OCI-M1 (cell line): Measurements from ENCODE around the gene DNAJA1.
"Not testable (repeated sequence)": the region's sequence is repeated elsewhere in the genome, so short reads cannot be mapped to it uniquely, and the experiment has no call there.

ENCODE experiments used
- DNase-seq: peaks from one replicate; lab custom pipeline; 2025; lab: John Stamatoyannopoulos, UW

The DNAJA1 gene

DNA sequence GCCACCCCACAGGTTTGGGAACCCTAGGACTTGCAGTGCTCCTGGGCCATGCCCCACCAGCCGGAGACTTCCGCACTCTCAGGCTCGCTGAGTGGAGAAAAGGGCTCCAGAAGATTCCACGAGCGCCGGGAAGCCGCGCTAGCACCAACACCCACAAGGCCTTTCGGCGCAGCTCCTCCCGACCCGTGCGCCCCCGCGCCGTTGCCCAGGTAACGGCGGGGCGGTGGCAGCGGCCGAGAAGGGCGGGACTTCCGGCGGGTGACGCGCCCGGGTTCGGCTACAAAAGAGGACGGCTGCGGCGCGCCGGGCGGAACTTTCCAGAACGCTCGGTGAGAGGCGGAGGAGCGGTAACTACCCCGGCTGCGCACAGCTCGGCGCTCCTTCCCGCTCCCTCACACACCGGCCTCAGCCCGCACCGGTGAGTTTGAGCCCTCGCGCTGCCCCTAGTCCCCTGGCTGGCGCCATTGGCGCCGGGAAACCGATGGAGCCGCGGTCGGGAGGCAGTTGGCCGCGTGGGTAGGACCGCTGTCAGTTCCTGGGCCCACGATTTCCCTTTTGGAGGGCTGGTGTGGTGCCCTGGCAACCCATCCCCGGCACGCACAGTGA is at the start of gene DNAJA1:
DNAJA1 (plus strand) TSS at position 308 of the 606 bp plus-strand sequence. CDS start 1,212 bp downstream, outside the sequence.
- DNase-seq: peak; percentile 96

DNA sequence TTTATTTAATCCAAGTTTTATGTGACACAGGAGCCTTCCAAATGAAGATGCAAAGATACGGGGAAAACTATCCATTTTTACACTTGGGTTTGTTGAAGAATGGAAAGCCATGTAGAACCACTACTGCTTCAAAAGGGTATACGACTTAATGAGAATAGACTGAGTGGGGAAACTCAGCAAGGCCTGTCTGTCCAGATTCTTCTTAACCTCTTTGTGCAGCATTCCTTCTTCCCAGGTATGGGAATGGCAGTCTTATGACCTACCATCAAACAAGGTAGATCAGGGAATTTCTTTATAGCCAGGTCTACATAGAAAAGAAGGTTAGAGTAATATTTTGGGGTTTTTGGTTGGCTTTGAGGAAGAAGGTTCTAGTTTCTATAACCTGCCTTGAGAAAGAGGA is 47.0 kb upstream of the DNAJA1 start:
- no peak for DNase-seq

DNA sequence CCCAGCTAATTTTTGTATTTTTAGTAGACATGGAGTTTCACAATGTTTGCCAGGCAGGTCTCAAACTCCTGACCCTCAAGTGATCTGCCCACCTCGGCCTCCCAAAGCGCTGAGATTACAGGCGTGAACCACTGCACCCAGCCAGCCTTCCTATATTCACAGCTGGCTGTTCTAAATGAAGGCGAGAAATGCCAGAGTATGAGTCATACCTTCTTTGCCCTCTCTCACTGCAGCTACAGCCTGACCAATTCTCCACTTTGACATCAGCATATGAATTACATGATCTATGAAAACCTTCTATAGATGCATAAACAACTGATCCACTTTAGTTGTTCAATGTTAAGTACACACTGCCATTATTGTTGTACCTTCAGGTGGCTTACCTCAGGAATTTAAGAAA is 38.1 kb upstream of the DNAJA1 start:
- DNase-seq: no peak

DNA sequence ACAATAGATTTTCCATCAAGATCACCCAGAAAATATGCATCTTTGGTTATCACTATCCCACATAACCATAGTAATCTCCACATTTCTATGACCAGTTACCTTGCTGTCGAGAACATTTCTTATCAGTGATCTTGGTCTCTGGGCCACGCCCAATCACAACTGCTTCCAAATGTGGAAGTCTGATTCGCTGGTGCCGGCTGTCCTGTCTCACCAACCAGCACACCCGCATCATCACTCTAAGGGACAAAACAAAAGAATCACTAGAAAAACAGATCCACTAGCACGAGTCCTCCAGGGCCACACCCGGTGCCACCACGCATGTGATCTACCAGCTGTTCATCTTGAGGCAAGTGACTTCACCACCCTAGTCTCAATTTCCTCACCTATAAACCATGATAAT is 35.4 kb upstream of the DNAJA1 start:
- peak; percentile 12 for DNase-seq

DNA sequence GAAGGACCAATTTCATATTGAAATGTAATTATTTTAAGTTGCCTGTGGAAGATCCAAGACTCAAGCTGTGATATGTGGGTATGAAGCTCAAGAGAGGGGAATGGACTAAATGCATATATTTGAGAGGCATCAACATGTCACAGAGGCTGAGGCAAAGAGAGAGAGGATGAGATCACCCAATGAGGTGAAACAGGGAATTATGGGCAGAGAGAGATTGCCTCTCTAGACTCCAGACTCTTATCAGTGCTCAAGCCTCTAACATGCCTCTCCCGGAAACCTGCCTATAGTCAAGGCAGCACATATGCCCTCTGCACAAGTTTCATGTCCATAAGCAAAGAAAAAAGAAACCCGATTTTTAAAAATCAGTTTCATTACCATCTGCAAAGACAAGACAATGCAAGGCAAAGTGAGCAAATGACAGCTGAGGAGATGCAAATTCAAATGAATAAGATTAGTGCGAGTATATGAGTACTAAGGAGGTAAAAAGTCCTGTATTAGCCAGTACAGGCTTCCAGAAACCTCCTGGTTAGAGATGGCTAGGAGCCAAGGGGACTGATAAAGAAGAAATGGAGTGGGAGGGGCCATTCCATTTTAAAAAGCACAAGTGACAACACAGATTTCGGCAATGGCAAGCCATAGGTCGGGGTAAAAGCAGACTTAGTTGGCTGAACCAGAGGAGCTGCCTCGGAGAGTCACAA is 33.0 kb upstream of the DNAJA1 start:
- peak; percentile 78 for DNase-seq

DNA sequence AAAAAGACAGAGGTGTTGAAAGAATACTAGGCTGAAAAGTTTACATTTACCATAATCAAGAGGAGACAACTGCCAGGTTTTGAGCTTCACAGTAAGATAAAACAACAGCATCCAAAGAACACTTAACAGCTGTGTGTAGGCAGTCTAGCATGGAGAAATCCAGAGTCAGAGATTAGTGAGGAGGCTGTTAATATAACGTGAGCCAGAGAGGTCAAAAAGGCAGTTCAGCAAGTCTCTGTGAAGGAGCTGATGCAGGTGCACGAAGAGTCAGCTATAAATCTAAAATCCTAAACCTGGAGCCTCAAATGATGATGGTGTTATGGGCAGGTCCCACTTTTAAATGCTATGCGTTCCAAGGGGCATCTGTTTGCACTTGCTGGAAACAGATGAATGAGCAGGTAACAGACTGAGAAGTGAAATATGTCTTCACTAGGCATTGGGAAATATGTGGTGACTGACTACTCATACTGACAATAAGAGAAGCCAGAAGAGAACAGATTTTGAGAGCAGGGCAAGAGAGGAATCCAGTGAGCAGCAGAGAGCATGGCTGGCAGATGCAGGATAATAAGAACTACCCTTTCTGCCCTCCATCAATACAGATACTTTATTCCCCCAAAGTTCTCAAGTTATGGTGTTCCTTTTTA is 32.4 kb upstream of the DNAJA1 start:
- no peak for DNase-seq

DNA sequence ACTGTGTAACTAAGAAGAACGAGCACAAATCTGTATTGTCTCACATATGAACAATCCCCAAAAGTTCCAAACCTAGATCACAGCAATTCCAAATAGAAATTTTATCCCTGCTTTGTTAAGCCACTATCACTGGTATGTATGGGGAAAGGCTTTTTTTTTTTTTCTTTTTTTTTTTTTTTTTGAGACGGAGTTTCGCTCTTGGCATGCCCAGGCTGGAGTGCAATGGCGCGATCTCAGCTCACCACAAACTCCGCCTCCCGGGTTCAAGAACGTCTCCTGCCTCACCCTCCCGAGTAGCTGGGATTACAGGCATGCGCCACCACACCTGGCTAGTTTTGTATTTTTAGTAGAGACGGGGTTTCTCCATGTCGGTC is 24.4 kb upstream of the DNAJA1 start:
- DNase-seq: peak; percentile 46

DNA sequence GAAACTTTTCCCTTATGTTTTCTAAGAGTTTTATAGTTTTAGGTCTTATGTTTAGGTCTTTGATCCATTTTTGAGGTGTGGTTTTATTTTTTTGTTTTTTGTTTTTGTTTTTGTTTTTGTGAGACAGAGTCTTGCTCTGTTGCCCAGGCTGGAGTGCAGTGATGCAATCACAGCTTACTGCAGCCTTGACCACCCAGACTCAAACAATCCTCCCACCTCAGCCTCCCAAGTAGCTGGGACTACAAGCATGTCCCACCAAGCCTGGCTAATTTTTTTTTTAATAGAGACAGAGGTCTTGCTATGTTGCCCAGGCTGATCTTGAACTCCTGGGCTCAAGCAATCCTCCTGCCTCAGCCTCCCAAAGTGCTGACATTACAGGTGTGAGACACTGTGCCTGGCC is 19.7 kb upstream of the DNAJA1 start:
- not testable (repeated sequence) for DNase-seq

DNA sequence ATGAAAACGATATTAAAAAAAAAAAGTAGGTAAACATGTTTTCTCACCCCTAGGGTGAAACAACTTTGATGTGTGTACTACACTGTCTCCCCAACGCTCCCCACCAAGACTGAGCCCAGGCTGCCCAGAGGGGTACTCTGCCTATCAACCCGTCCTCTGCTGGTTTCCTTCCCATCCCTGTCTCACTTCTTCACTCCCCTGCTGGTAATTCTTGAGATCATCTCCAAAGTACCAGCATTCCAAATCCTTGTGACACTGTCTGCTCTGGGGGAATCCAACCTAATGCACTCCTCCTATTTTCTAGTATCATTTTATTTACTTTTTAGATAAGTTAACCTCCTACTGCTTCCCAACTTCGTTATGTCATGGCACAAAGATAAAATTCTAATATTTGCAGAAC is 17.3 kb upstream of the DNAJA1 start:
- no peak for DNase-seq

DNA sequence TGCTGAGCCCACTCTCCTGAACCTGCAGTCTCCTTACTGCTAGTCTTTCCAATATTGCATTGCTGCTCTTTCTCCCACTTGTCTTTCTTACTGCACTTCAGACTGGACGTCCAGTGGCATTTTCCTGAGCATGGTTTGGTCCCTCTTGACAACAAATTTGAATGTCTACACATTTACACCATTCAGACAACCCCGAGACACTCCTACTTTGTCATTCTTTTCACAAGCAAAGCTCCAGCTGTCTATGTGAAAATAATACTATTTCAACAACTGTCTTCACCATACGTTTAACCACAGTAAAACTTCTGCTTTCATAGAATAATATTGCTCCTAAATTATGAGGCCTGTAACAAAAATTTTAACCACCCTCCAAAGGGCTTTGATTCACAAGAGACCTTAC is 13.2 kb upstream of the DNAJA1 start:
- no peak for DNase-seq

DNA sequence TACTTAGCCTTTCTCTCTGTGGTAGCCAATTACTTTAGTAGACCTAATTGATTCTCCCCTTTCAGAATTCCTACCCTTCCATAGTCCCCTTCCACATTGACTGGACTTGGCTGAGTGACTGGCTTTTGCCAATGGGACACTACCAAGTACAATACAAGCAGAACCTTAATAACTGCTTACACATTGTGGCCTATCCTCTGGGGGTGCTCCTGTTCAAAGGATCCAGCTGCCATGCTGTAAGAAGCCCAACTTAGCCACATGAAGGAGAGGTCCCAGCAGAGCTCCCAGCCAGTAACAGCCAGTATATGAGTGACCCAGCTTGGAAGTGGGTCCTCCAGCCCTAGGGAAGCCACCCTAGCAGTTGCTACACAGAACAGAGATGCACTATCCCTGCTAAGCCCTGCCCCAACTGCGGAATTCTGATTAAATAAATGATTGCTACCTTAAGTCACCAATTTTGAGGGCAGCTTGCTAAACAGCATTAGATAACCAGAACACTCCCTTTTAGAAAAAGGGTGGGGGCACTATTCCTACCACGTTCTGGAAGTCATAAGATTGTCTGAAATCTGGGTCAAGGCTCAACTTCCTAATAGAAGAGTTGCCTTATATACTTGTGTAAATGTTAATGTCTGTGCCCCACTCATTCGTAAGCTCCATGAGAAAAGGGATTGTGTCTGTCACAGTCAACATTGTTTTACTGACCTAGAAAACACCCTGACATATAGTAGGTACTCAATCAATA is 12.6 kb upstream of the DNAJA1 start:
- no peak for DNase-seq

DNA sequence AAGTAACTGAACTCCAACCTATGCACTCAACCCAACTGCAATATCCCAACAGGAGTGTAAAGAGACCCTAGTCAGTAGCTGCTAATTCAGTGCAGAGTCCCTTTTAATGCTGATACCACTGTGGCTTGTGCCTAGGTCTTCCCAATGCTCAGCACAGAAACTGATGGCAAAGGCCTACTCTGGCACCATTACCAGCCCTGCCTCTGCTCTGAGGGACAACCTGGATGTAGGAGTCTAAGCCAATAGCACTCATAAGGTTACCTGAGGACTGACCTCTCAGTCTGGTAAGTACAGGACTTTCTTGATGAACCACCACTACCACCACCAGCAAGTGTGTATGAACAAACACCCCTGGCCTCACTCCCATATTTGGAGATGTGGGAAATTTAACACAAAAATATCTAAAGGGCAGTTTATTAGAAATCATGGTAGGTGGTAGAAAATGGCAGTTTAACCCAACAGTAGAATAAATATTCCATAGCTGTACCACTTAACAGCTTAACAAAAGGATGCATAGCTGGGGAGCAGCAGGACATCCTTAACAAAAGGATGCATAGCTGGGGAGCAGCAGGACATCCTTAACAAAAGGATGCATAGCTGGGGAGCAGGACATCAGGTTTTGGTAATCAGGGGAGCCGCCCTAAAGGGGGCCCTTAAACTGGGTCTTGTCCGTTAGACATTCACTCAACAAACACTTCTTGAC is 11.0 kb upstream of the DNAJA1 start:
- no peak for DNase-seq

DNA sequence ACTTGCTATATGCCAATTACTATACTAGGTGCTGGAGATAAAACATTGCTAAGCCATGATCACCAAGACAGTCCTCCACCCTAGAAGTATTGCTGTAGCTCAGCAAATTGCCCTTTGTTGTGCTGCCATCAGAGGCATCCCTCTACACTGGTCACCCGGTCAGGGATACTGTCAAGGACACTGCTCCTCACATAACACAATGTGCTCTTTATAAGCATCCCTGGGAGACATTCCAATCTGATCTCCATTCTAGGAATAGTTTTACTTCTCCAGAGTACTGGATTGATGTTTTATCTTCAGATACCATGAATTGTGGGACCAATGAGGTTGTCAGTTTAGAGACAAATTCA is 10.4 kb upstream of the DNAJA1 start:
- DNase-seq: no peak

DNA sequence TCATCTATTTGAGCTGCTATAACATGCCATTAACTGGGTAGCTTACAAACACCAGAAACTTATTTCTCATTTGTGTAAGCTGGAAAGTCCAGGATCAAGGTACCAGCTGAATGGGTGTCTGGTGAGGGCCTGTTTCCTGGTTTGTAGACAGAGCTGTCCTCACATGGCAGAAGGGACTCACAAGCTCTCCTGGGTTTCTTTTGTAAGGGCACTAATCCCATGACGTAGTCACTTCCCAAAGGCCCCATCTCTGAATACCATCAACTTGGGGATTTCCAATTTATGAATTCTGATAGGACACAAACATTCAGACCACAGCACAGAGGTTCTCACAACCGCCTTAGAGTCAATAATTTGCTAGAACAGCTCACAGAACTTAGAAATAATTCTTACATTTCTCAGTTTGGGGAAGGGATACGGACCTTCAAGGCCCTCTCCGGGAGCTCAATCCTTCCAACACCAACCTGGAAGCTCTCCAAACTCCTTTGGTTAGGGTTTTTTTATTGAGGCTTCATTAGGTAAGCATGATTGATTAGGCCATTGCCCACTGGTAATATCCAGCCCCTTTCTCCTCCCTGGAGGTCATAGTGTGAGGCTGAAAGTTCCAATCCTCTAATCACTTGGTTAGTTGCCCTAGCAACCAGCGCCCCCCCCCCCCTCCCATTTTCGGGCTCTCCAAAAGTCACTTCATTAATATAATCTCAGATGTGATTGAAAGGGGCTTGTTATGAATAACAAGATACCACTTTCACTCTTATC is 7.6 kb upstream of the DNAJA1 start:
- DNase-seq: no peak

DNA sequence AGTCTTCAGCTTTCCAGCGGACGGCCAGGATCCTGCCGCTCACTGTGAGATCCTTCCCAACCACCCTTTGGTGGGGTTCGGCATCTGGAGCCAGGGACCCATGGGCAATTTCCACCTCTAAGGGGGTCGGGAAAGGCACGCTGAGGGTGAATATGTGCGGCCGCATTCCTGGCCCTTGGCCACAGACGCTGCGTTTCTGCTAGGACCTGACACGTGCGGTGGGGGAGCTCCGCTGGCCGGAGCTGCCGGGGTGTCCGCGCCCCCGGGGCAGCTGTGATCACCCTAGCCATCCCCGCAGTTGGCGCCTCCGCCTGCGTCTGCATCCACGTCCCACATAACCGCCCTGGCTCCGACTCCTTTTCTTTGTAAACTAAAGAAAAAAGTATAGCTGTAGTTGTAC is 5.3 kb upstream of the DNAJA1 start:
- DNase-seq: no peak

DNA sequence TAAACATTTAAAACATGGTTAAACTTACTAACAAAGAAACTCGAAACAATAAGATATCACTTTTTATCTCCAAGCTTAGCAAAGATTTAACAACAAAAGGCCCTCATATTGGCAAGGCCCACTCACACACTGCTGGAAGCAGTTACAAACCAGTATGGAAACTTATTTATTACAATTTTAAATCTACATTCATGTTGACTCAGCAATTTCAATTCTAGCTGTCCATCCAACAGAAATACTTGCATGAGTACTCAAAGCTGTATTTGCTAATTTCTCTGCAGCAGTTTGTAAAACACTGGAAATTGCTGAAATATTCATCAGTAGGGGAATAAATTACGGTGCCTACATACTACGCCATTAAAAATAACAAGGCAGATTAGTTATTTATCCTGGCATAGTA is 2.8 kb upstream of the DNAJA1 start:
- no peak for DNase-seq

DNA sequence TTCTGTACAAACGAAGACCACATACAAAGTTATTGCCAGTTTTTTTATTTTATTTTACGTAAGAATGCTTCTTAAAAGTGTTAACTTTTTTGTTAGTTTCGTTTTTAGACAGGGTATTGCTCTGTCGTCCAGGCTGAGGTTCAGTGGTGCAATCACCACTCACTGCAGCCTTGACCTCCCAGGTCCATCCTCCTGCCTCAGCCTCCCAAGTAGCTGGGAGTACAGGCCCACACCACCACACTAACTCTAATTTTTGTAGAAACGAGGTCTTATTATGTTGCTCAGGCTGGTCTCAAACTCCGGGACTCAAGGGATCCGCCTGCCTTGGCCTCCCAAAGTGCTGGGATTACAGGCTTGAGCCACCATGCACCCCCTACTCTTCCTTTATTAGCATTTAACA is 2.3 kb upstream of the DNAJA1 start:
- no peak for DNase-seq

DNA sequence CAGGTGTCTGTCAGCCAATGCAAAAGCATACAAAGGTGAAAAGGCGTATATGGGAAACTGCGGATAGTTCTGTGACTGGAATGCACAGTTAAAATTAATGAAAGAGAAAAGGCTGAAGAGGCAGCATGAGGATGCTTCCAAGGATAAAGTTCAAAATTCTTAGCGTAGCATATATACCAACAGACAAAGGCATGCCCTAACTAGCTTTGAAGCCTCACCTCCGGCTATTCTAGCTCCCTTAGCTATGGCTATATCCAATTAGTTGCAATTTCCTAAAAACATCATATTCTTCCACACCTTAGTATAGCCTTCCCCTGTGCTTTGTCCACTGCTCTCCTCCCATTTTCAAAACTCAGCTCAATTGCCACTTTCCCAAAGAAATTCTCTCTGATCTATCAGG is 1.4 kb upstream of the DNAJA1 start:
- no peak for DNase-seq

DNA sequence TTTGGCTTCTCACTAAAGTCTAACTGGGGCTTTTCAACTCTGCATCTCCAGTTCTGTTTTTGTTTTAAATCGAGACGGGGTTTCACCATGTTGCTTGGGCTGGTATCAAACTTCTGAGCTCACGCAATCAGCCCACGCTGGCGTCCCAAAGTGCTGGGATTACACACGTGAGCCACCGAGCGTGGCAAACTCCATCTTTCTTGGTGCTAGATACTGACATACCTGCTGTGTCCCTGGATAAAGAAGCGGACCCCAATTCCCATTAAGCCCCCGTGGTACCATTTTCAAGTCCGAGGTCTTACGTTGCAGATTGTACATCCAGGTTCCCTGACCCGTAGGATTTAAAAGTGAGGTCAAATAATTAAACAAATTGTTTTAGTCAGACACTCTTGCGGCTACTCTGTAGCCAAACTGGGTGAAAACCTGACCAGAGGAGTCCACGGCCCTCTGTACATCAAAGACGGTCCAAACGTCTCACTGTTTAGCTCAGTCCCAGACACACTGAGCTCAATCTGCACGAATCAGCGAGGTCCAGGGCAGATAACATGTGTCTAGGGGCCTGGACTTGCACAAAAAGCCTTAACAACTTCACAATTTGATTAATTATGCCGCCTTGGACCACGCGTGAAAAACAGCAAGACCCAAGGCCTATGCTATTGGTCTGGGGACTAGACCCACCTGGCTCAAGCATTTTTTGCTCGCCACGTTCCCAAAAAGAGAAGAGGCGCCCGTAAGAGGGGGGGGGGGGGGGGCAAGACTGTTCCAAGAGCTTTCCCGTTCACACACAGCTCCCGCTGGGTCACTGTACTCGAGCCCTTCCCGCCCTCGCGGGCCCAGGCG is 727 bp upstream of the DNAJA1 start:
- DNase-seq: peak; percentile 66

DNA sequence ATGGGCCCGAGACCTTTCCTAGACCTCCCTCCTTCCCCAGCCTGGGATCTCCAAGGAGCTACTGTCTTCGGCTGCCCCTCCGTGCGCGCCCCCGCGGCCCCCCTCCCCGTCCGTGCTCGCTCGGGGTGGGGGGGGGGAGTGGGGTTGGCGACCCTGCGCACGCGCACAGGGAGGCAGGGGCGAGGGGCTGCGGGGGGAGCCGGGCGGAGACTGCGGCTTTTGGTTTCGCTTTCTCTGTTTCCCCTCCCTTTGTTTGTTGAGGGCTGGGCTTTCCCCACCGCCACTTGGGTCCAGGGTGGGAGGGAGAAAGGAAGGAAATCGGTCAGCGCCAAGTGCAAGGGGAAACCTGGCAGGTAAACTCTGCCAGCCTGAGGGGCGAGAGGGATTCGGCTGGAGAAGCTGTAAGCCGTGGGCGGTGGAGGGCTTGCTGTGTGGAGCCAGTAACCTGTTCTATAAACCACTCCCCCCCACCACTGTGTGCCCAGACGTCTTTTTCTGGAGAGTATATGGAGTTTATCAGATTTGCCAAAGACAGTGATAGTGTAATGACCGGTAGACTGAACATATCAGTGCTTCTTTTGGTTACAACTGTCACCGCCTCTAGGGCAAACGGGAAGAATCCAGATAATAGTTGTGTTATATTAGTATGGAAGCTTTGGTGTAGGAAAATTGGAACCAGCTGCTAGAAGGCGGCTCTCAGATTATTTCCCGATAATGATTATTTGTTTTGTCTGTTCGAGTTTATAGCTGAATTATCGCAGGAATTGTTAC is 684 bp downstream of the DNAJA1 start:
- peak; percentile 93 for DNase-seq
